Mesothelial cell of epicardium (in vitro differentiated cells): ENCODE data around the gene AOPEP. TPM values are rescaled to one million over a fixed set of nuclear protein-coding genes. Genes with fewer than 3 reads are reported as not detected.

Experiments used
- DNase-seq, 2 experiments: peaks; one replicate each; pipeline ENCODE4 v3.0.0; 2021; ENCODE audit warnings: low spot score in 2 of 2; ENCODE audit not compliant: unreplicated experiment in 2 of 2
- H3K27ac Mint-ChIP-seq: 2 replicates; pipeline ENCODE4 v1.8.0; 2021; ENCODE audit warnings: mixed read lengths
- H3K27me3 Mint-ChIP-seq: 2 replicates; pipeline ENCODE4 v1.8.0; 2021; ENCODE audit warnings: low read depth, mixed read lengths
- H3K36me3 Mint-ChIP-seq: 2 replicates; pipeline ENCODE4 v1.8.0; 2021; ENCODE audit warnings: mixed read lengths
- H3K4me1 Mint-ChIP-seq: 2 replicates; pipeline ENCODE4 v1.8.0; 2021; ENCODE audit warnings: mixed read lengths
- H3K4me3 Mint-ChIP-seq: 2 replicates; pipeline ENCODE4 v1.8.0; 2021; ENCODE audit warnings: mild to moderate bottlenecking, moderate library complexity, mixed read lengths
- H3K9me3 Mint-ChIP-seq: 2 replicates; pipeline ENCODE4 v1.8.0; 2021; ENCODE audit warnings: mixed read lengths
- CTCF ChIP-seq: fragments of 200-600 bp; sonication (generic); IDR thresholded peaks from one replicate; pipeline ENCODE4 v1.5.0; 2021; ENCODE audit warnings: antibody characterized with exemption; ENCODE audit not compliant: unreplicated experiment
- total RNA-seq: library from RNA; stranded (reverse); gene quantifications from 3 replicates; pipeline ENCODE4 v1.2.1, GENCODE V29; 2021

Gene AOPEP
- total RNA-seq, 1 donor from 2014 or later, result 63.0 TPM

GRCh38 chr9:94923326-94924089 is 197.0 kb downstream of the AOPEP start:
- peaks cover 76% of the 10 kb centered on the region for H3K4me1 Mint-ChIP-seq
- peak overlapping the region; percentile 94 for H3K27ac Mint-ChIP-seq
- H3K36me3 Mint-ChIP-seq, result peaks cover 7% of the 10 kb centered on the region
- no peaks in the 10 kb centered on the region for H3K27me3 Mint-ChIP-seq
- no peak for DNase-seq
- H3K4me3 Mint-ChIP-seq, result no peak overlapping the region
- no peaks in the 10 kb centered on the region for H3K9me3 Mint-ChIP-seq
- TF ChIP-seq CTCF, result no peak

- peaks cover 7% of the 10 kb centered on the region for H3K36me3 Mint-ChIP-seq
- H3K27ac Mint-ChIP-seq, result peak overlapping the region; percentile 55
- no peak overlapping the region for H3K4me3 Mint-ChIP-seq
- H3K4me1 Mint-ChIP-seq, result peaks cover 61% of the 10 kb centered on the region
- no peak for TF ChIP-seq CTCF
- no peaks in the 10 kb centered on the region for H3K9me3 Mint-ChIP-seq
- no peaks in the 10 kb centered on the region for H3K27me3 Mint-ChIP-seq
- DNase-seq, result no peak
These were observed 199.4 kb downstream of the AOPEP start for GRCh38 chr9:94925751-94926430.

- H3K9me3 Mint-ChIP-seq, result no peaks in the 10 kb centered on the region
- no peak for DNase-seq
- no peak for TF ChIP-seq CTCF
- H3K36me3 Mint-ChIP-seq, result peaks cover 7% of the 10 kb centered on the region
- H3K27ac Mint-ChIP-seq, result peak overlapping the region; percentile 55
- no peak overlapping the region for H3K4me3 Mint-ChIP-seq
- peaks cover 59% of the 10 kb centered on the region for H3K4me1 Mint-ChIP-seq
- H3K27me3 Mint-ChIP-seq, result no peaks in the 10 kb centered on the region
These were observed 199.9 kb downstream of the AOPEP start for GRCh38 chr9:94926431-94926800.

GRCh38 chr9:94927048-94927761 is 200.7 kb downstream of the AOPEP start:
- no peaks in the 10 kb centered on the region for H3K27me3 Mint-ChIP-seq
- H3K27ac Mint-ChIP-seq, result peak overlapping the region; percentile 89
- H3K4me1 Mint-ChIP-seq, result peaks cover 58% of the 10 kb centered on the region
- H3K9me3 Mint-ChIP-seq, result no peaks in the 10 kb centered on the region
- TF ChIP-seq CTCF, result no peak
- no peak for DNase-seq
- H3K4me3 Mint-ChIP-seq, result no peak overlapping the region
- H3K36me3 Mint-ChIP-seq, result peaks cover 7% of the 10 kb centered on the region

GRCh38 chr9:94927762-94928670 is 201.5 kb downstream of the AOPEP start:
- no peak for DNase-seq
- H3K27ac Mint-ChIP-seq, result peak overlapping the region; percentile 89
- peaks cover 54% of the 10 kb centered on the region for H3K4me1 Mint-ChIP-seq
- H3K4me3 Mint-ChIP-seq, result no peak overlapping the region
- H3K27me3 Mint-ChIP-seq, result no peaks in the 10 kb centered on the region
- no peaks in the 10 kb centered on the region for H3K9me3 Mint-ChIP-seq
- no peak for TF ChIP-seq CTCF
- peaks cover 7% of the 10 kb centered on the region for H3K36me3 Mint-ChIP-seq
